Vagina (tissue), 2 donors: ENCODE data around the gene MMP28.

Source experiments
- CTCF ChIP-seq, 3 experiments: fragments of 450-650 bp in 2 of 3; fragments of 200-600 bp in 1 of 3; sonication (generic) in 1 of 3; IDR thresholded peaks; one replicate each; pipeline ENCODE4 v1.5.1; 2017 to 2019; ENCODE audit warnings: antibody characterized with exemption in 3 of 3, mild to moderate bottlenecking in 2 of 3, moderate library complexity in 2 of 3
- POLR2A ChIP-seq, 2 donors: fragments of 450-650 bp; IDR thresholded peaks; one replicate each; pipeline ENCODE4 v1.6.1; 2017; ENCODE audit warnings: antibody characterized with exemption in 2 of 2, mild to moderate bottlenecking in 2 of 2, moderate library complexity in 2 of 2

- no peak for TF ChIP-seq CTCF (IDR thresholded peaks at IDR 0.05)
- no peak for TF ChIP-seq POLR2A (IDR thresholded peaks at IDR 0.05)
These were observed 6.7 kb downstream of the MMP28 start for GRCh38 chr17:35788477-35789368.
